ENCODE measurements around the gene PEX14. TPM values are rescaled to one million over a fixed set of nuclear protein-coding genes. Genes with fewer than 3 reads are reported as not detected.

Gene PEX14
- total RNA-seq, 4 donors from 2014 or later, result 10.6 to 19.6 (median 13.9) TPM

DNA sequence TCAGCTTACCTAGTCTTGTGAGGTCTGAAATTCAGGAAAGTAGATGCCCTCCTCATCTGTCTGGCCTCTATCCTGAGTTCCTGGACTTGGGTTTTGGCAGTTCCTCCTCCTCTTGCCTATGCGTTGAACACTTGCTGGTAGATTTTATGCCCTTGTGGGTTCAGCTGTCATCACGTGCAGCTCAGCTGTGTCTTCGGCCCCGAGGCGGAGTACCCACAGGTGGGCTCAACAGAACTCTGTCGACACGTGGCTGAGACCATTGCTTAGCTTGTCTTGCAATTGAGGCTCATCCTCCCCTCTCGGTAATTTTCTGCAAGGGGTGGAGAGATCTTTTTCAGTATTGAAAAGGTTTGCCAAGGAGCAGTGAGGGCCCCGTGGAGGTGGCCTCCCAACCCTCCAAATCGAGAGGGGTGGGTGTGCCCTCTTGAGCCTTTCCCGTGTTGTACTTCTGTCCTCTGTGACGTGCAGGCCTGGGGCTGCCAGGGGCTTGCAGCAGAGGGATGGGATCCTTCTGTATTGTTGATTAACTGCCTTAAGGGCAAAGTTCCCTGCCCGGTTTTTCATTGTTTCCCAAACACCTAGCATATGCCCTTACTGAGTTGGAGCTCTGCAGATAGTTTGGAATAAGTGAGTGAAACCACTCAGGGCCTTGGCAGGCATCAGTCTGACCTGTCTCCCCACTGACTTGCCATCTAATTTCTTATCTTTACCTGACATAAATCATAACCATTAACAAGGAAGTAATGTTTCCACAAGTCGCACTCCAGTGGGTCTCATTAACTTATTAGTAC, 41.6 kb upstream of the PEX14 start:
- DNase-seq (ENCODE audit: low spot score), result no peak
- ATAC-seq (ENCODE audit: low FRiP score), result no peak
- TF ChIP-seq, protein P1, sequence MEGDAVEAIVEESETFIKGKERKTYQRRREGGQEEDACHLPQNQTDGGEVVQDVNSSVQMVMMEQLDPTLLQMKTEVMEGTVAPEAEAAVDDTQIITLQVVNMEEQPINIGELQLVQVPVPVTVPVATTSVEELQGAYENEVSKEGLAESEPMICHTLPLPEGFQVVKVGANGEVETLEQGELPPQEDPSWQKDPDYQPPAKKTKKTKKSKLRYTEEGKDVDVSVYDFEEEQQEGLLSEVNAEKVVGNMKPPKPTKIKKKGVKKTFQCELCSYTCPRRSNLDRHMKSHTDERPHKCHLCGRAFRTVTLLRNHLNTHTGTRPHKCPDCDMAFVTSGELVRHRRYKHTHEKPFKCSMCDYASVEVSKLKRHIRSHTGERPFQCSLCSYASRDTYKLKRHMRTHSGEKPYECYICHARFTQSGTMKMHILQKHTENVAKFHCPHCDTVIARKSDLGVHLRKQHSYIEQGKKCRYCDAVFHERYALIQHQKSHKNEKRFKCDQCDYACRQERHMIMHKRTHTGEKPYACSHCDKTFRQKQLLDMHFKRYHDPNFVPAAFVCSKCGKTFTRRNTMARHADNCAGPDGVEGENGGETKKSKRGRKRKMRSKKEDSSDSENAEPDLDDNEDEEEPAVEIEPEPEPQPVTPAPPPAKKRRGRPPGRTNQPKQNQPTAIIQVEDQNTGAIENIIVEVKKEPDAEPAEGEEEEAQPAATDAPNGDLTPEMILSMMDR (IDR thresholded peaks at IDR 0.05), result no peak

DNA sequence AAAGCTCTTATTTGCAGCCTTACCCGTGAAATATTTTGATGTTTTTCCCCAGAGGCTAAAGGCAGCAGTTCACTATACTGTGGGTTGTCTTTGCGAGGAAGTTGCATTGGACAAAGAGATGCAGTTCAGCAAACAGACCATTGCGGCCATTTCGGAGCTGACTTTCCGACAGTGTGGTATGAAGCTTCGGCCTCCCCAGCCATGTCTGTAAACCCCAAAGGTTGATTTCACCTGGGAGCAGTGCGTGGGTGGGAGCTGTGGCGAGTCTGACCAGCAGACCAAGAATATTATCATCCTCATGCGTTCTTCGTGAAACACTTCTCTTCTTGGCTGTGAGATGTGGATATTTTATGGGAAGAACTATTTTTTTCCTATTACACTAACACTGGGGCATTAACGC, 41.0 kb upstream of the PEX14 start:
- ATAC-seq (ENCODE audit: low FRiP score) (no peak), DNase-seq (ENCODE audit: low spot score) (no peak)
- TF ChIP-seq, protein P1 (IDR thresholded peaks at IDR 0.05), result no peak

DNA sequence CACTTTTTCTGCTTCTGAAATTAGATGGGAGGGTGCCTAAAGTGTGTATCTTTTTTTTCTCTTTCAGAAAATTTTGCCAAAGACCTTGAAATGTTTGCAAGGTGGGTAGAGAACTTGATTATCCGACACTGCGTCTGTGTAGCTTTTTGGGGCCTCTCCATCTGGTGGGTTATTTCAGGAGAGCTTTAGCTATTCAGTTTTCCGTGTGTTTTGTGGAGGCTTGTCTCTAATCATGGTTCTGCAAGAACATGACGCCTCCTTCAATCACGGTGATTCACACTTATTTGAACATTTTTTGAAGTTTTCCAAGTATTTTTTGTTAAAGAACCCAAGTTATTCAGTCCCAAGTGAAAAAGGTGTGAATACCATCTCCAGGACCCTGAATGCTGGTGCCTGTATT, 40.2 kb upstream of the PEX14 start:
- no peak for DNase-seq (ENCODE audit: low spot score)
- ATAC-seq (ENCODE audit: low FRiP score), result no peak
- TF ChIP-seq, protein P1 (IDR thresholded peaks at IDR 0.05), result no peak

DNA sequence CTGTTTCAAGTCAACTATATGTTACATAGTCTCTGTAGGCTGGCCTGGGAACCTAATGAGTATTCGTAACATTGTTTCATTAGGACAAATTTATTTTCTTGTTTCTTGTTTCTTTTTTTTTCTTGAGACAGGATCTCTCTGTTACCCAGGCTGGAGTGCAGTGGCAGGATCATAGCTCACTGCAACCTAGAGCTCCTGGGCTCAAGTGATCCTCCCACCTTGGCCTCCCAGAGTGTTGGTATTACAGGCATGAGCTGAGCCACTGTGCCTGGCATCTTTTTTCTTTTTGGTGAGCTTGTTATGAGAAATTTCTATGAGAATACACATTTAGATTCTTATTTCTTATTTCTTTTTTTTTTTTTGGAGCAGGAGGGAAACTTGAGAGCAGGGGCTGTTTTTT, 37.7 kb upstream of the PEX14 start:
- TF ChIP-seq, protein P1 (IDR thresholded peaks at IDR 0.05), result no peak
- no peak for DNase-seq (ENCODE audit: low spot score)
- ATAC-seq (ENCODE audit: low FRiP score), result no peak

DNA sequence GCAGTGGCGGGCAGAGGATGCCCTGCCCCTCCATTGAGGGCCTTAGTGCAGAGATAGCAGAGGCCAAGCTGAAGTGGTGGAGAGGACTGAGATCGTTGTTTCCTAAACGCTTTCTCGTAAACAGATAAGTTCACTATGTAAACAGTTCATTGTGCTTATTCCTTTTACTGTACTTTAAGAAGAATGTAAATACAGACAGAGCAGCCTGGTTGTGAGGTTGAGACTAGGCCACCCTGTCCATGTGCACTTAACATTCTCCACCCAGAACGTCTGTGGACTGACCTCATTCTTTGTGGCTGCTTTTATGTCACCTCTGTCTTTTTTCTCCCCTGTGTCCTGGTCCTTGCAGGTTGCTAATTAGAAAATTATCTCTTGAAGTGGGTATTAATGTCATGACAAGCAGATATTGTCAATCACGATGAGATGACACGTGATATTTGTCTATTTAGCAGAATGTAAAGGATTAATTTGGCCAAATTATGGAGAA, 36.0 kb upstream of the PEX14 start:
- TF ChIP-seq, protein P1 (IDR thresholded peaks at IDR 0.05), result no peak
- DNase-seq (ENCODE audit: low spot score) (no peak), ATAC-seq (ENCODE audit: low FRiP score) (no peak)

DNA sequence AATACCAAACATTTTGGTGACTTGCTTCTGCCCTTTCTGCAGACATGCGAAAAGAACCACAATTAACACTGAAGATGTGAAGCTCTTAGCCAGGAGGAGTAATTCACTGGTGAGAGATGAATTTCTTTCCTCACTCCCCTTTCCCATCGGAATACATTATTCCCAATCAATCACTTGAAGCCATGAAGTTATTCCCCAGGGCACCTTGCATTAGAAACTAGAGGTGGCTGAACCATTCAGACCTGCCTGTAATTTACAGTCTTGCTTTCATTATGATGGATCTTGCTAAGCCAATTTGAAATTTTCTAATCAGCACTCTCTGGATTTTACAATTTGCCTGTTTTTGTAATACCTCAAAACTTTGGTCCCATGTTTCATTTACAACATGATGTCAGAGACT, 34.4 kb upstream of the PEX14 start:
- TF ChIP-seq, protein P1 (IDR thresholded peaks at IDR 0.05), result no peak
- ATAC-seq (ENCODE audit: low FRiP score) (no peak), DNase-seq (ENCODE audit: low spot score) (no peak)

DNA sequence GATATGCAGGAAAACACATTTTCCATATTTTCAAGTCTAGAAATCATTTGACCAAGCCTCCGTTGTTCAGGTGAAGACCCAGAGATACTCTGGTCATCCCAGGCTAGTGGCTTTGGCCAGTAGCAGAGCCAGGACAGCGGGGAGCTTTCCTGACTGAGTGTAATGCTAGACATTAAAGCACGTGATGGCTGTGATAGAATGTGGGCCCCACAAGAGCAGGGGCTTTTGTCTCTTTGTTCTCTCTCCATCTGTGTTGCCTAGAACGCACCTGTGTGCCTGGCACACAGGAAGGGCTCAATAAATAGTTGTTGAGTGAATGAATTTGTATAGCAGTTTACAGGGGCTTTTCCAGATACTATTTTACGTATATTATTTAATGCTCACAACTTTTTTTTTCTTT, 34.0 kb upstream of the PEX14 start:
- ATAC-seq (ENCODE audit: low FRiP score) (no peak), DNase-seq (ENCODE audit: low spot score) (no peak)
- TF ChIP-seq, protein P1 (IDR thresholded peaks at IDR 0.05), result no peak

Data from omental fat pad (tissue), 4 donors.